GM10266 (cell line): ENCODE data around the gene UGT1A10.
"Not testable (repeated sequence)": the region's sequence is repeated elsewhere in the genome, so short reads cannot be mapped to it uniquely, and the experiment has no call there.

Experiments
- DNase-seq: peaks from one replicate; pipeline ENCODE4 v3.0.0; 2012; ENCODE audit errors: extremely low spot score
- CTCF ChIP-seq: IDR thresholded peaks from 2 replicates; pipeline ENCODE4 v1.5.1; 2012; ENCODE audit warnings: mild to moderate bottlenecking, low read depth; ENCODE audit not compliant: control insufficient read depth, insufficient read depth; ENCODE audit errors: missing control alignments

UGT1A10 gene

GRCh38 chr2:233603520-233603919, 32.7 kb upstream of the UGT1A10 start:
- DNase-seq: no peak
- no peak for TF ChIP-seq CTCF

- TF ChIP-seq CTCF: no peak
- DNase-seq: no peak
These were observed 31.4 kb upstream of the UGT1A10 start for GRCh38 chr2:233604826-233605225.

GRCh38 chr2:233605680-233606079, 30.6 kb upstream of the UGT1A10 start:
- no peak for DNase-seq
- no peak for TF ChIP-seq CTCF

- no peak for DNase-seq
- no peak for TF ChIP-seq CTCF
These were observed 25.0 kb upstream of the UGT1A10 start for GRCh38 chr2:233611284-233611683.

GRCh38 chr2:233617476-233617875, 18.8 kb upstream of the UGT1A10 start, which contains the start of gene UGT1A8:
UGT1A8 (plus strand) TSS chr2:233617633; CDS start chr2:233617708, 75 bp downstream.
- DNase-seq: not testable (repeated sequence)

- no peak for TF ChIP-seq CTCF
These were observed 16.0 kb upstream of the UGT1A10 start for GRCh38 chr2:233620204-233620603.

GRCh38 chr2:233621863-233622262, 14.4 kb upstream of the UGT1A10 start:
- not testable (repeated sequence) for DNase-seq

More at GRCh38 chr2:233620204-233620603, 16.0 kb upstream of the UGT1A10 start:
- DNase-seq: no peak

GRCh38 chr2:233627331-233628025, 8.8 kb upstream of the UGT1A10 start:
- no peak for TF ChIP-seq CTCF
- no peak for DNase-seq
